GM10847 (cell line): ENCODE results near the gene CSN2.

Source experiments
- POLR2A ChIP-seq: IDR thresholded peaks from 2 replicates; pipeline ENCODE4 v1.6.1; 2011; ENCODE audit not compliant: insufficient read length; ENCODE audit errors: extremely low read depth

CSN2 gene, protein sequence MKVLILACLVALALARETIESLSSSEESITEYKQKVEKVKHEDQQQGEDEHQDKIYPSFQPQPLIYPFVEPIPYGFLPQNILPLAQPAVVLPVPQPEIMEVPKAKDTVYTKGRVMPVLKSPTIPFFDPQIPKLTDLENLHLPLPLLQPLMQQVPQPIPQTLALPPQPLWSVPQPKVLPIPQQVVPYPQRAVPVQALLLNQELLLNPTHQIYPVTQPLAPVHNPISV

DNA sequence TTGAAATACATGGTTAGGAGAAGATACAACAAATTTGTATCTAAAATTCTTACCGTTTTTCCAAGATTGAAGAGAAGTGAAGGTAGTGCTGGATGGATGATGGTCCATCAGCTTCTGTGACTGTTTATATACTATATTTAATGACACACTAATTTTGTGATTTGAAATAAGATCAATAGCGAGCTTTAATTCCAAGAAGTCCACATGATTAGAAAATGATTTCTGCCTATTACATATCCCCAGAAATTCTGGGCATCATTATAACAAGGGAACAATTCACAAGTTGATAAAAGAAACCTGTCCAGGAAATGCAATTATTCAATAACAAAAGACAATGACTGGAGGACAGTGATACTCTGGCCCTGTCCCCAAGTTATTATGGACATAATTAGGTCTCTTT, at the start of gene CSN2:
Gene CSN2 (minus strand): TSS at position 101 of the 400 bp plus-strand sequence. CDS start 4,733 bp downstream, outside the sequence.
- no peak for TF ChIP-seq POLR2A

DNA sequence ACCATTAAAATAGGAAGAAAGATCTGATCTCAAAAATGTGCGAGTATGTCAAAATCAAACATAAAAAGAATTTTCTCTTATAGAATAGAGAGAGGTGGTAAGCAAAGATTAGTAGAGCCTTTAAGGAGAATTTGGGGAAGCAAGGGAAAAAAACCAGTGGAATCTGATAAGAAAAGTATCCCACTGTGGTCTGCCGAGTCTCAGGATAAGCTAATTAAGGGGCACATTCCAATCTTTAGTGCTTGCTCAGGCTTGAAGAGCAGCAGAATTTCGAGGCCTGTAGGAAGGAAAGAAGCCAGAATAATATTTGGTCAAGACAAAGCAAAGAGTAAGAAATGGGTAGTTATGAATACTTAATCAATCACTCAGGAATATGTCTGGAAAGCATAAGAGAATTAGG, 43.2 kb upstream of the CSN2 start:
- TF ChIP-seq POLR2A: no peak

DNA sequence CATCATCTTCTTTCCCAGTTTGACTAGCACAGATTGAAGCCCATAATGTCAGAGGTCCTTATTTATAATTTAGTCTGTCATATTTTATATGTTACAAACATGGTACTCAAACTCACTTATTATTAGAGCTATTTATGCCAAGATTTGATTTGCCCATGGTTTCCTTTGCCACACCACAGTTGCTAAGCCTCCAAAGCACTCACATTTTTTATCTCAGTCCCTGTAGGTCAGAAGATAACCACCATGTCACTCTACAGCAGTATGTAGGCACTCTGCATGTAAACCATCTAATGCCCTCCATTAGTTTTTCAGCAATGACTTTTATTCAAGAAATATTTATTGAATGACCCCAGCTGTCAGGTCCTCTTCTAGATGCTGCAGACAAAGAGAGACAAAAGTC, 37.0 kb upstream of the CSN2 start:
- no peak for TF ChIP-seq POLR2A

DNA sequence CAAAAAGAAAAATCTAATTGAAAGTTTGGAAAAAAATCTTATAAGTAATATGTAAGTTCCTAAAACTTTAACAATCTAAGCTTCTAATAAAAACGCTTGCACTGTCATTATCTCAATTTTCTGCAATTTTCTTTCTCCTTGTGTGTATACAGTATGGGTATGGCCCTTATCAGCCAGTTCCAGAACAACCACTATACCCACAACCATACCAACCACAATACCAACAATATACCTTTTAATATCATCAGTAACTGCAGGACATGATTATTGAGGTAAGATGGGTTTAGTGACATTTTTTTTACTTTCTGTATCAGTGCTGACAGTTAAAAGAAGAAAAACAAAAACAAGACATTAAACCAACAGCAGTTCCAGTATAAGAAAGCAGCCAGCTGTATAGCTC, 35.2 kb upstream of the CSN2 start:
- TF ChIP-seq POLR2A: no peak

DNA sequence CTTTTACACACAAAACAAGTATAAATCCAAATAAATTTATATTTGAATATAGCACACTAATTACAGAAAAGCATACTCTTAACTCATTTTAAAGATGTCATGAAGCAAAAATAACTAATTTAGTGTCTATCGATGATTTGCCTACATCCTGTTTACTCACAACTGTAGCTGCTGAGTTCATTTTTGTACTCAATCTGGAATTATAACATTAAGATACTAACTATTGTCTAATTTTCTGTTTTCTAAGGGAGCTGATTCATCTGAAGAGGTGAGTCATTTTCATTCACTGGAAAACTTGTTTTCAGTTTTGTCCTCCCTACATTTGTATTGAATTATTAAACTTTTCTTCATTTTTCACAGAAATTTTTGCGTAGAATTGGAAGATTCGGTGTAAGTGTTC, 33.9 kb upstream of the CSN2 start:
- no peak for TF ChIP-seq POLR2A

DNA sequence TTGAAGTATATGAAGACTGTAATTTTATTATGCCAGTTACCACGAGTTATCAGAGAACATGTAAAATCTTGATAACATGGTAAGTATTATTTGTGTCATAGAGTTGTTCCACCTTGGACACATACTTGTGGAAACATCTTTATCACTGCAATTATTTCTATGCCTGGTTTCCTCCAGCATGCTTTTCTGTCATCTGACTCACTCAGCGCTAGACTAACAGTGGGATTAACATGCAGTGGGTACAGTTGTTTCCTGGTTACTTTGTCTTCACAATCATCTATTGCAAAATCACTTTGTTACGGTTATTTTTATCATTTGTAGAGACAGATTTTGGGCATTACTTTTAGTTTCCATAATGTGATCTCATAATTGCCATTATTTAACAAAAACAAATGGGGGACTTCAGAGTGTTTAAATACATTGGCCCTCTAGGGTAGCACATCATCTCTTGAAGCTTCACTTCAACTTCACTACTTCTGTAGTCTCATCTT, 30.0 kb upstream of the CSN2 start, which contains the start of gene STATH:
Gene STATH (plus strand): TSS at position 441 of the 491 bp plus-strand sequence. CDS start 2,472 bp downstream, outside the sequence.
- TF ChIP-seq POLR2A: no peak

DNA sequence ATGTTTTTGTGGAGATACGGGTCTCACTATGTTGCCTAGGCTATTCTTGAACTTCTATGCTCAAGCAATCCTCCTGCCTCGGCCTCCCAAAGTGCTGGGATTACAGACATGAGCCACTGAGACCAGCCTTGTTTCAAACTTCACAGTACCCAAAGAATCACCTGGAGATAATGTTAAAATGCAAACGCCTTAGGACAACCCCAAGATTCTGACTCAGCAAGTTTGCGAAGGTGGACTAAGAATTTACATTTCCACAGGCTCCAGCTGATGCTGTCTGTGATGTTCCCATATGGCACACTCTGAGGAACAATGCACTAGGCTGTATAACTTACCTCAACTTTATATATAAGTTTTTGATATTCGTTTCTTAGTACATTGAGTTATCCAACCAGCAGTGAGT, 29.3 kb upstream of the CSN2 start:
- TF ChIP-seq POLR2A: no peak

DNA sequence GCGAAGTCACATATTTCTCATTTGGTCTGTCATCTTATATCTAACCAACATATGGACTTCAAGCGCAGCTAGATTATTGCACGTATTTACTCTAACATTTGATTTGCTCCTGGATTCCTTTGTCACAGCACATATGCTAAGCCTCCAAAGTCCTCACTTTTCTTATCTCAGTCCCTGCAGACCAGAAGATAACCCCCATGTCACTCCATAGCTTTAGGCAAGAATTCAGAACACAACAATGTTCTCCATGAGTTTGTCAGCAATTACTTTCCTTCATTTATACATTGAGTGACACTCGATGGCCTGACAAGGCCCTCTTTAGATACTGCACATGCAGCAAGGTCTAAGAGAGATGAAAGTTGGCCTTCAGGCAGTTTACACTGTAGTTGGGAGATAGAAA, 25.5 kb upstream of the CSN2 start:
- TF ChIP-seq POLR2A: no peak

DNA sequence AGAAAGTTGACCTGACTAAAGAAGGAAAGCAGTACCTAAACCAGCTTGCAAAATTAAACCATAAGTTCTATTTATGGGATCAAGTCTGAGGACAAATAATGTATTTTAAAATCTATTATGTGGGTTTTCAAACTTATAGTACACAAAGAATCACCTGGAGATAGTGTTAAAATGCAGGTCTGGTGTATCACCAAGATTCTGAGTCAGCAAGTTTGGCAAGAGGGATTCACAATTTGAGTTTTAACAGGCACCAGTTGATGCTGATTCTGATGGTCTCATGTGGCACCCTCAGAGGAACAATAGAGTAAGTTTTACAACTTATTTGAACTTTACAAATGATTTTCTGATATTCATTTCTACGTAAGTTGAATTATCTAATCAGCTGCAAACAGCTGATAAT, 21.1 kb upstream of the CSN2 start:
- TF ChIP-seq POLR2A: no peak

DNA sequence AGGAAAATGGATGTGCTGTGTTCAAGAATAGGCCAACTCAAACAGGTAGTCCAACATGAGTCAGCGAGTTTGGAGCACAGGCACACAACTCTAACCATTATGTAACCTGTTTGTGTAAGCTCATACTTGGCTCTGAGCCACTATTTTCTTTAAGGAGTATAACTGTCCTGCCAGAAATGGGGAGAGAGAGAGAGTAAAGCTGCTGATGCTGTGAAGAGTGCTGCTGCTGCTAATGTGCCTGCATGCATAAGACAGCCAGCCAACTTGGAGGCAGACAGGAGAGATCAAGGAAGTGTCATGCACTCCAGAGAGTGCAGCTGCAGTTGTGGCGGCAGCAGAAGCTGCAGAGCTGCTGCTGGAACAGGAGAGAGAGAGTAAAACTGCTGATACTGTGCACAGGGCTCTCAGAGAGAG, 18.5 kb upstream of the CSN2 start:
- no peak for TF ChIP-seq POLR2A

DNA sequence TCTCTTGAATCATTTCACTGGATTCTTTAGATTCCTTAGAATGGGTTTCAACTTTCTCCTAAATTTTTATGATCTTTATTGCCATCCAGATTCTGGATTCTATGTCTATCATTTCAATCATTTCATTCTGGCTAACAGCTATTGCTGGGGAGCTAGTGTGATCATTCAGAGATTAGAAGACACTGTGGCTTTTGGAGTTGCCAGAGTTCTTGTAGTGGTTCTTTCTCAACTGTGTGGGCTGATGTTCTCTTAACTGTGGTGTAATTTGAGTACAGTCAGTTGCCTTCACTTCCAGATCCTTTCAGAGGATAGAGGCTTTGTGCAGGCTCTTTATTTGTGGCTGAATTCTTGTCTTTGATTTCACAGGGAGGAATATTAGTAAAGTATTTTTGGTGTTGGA, 12.1 kb upstream of the CSN2 start:
- no peak for TF ChIP-seq POLR2A

DNA sequence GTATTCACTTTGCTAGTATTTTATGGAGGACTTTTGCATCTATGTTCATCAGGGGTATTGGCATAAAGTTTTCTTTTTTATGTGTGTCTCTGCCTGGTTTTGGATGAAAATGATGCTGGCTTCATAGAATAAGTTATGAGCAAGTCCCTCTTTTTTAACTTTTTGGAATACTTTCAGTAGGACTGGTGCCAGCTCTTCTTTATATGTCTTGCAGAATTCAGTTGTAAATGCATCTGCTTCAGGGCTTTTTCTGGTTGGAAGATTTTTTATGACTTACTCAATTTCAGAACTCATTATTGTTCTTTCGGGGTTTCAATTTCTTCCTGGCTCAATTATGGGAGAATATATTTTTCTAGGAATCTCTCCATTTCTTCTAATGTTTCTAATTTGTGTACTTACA, 9.1 kb upstream of the CSN2 start:
- TF ChIP-seq POLR2A: no peak

DNA sequence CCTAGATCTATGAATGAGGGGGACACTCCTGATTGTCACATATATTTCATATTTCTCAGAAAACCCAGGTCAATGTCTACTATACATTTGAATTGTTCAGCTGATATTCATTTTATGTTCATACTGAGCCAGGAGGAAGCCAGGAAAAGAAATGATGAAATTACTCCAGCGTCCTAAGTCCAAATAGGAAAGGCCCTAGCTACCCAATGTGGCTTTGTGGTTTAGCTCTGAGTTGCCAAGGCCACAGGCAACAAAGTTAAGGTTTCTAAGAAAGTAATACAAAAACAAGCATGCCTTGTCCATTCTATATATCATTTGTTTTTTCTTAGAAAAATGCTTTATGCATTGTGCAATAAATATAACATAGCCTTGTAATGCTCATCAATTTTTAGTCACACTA, 4.5 kb upstream of the CSN2 start:
- no peak for TF ChIP-seq POLR2A

DNA sequence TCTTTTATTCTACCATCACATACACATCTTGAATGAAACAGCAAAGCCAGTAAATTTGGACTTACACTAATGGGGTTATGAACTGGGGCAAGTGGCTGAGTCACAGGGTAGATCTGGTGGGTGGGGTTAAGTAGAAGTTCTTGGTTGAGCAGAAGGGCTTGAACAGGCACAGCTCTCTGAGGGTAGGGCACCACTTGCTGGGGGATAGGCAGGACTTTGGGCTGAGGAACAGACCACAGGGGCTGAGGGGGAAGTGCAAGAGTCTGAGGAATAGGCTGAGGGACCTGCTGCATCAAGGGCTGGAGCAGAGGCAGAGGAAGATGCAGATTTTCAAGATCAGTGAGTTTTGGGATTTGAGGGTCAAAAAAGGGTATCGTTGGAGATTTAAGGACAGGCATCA, 8.3 kb downstream of the CSN2 start:
- TF ChIP-seq POLR2A: no peak

DNA sequence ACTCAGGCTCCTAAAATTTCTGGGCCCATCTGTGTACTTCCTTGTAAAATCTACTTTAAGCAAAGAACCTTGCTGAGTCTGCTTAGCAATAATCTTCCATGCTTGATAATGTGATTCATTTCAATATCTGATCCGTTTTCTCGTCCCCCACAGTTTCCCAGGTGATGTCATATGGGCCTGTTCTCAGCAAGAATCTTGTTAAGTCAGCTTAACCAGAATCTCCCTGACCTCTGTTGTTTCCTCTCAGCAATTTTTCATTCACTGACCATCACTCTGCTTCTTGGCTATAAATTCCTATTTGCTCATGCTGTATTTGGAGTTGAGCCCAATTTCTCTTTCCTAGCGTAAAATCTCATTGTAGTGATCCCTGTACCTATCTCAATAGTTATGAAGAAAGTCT, 13.9 kb downstream of the CSN2 start:
- no peak for TF ChIP-seq POLR2A

DNA sequence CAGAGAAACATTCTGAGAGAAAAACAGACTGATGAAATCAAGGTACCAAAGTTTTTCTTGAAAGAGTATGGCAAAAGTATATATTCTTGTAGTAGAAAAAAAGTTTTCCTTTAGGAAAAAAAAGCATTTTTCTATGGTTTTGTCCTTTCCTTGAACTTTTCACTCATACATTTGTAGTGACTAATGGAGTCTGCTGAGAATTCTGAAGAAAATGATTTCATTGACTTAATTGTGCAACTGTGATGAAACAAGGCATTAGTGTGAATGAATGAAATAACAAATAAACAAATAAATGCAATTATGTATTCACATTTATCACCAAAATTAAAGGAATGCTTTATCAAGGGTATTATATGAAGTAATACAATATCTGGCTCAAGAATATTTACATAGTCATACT, 29.0 kb downstream of the CSN2 start:
- no peak for TF ChIP-seq POLR2A

DNA sequence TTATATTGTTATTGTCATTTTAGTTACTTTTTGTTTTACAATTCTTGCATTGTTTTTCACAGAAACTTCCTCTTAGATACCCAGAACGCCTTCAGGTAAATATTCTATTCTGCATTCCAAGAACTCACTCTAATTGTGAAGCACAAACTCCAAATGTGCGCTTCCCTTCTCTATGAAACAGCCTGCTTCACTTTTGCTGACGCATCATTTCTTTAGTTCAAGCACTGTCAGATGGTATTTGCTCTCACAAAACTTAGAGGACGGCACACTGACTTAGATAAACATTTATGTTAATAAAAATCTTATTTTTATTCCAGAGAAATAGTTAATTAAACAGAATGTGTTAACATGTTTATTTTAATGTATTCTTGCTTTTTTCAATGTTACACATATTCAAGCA, 31.4 kb downstream of the CSN2 start:
- TF ChIP-seq POLR2A: no peak

DNA sequence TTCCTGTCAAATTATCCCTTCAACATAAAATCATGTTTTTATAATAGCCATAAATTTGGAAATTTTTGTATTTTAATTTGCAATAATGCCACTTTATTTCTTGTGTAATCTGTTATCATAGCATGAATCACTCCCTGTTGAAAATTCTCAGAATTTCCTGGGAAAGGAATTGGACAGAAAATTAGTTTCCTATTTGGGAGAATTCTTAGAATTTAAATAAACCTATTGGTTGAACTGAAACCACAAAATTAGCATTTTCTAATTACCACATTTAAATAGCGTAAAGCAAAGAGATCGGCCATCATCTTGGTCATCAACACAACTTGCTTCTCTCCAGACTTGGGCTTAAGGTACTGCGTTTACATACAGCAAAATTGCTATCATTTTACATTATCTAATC, 34.8 kb downstream of the CSN2 start, which contains the start of gene CSN1S1:
Gene CSN1S1 (plus strand): TSS at position 301 of the 400 bp plus-strand sequence. CDS start 1,488 bp downstream, outside the sequence.
- no peak for TF ChIP-seq POLR2A

DNA sequence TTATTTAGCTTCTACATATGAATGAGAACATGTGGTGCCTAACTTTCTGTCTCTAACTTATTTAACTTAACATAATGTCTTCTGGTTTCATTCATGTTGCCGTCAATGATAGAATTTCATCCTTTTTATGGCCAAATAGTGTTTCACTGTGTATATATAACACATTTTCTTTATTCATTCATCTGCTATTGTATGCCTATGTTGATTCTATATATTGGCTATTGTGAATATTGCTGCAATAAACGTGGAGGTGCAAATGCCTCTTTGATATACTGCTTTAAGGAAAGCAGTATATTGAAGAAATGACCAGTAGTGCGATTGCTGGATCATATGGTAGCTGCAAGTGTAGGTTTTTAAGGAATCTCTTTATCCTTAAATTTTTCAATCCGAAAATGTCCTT, 44.7 kb downstream of the CSN2 start:
- TF ChIP-seq POLR2A: no peak
